WTC11 (cell line): Measurements from ENCODE around the gene FANCD2OS. TPM values are rescaled to one million over a fixed set of nuclear protein-coding genes. Genes with fewer than 3 reads are reported as not detected.

Experiments
- ATAC-seq: fragments of 200-7000 bp; cut with Tn5 transposase; 2 replicates; pipeline ENCODE4 v1.10.0; 2021; ENCODE audit warnings: mild to moderate bottlenecking, moderate library complexity
- CTCF ChIA-PET: fragments of 300-600 bp; sonication (Branson Sonifier 250); formaldehyde crosslinking; loops from one replicate; lab custom pipeline; 2021; ENCODE audit warnings: antibody characterized with exemption; lab: Charles Lee
- POLR2A ChIA-PET: fragments of 350-600 bp; sonication (Branson Sonifier 250); formaldehyde crosslinking; loops from one replicate; lab custom pipeline; 2021; ENCODE audit warnings: antibody characterized with exemption; lab: Charles Lee
- DNase-seq: peaks from one replicate; pipeline ENCODE4 v3.0.0; 2021; ENCODE audit warnings: low spot score
- H3K27ac Mint-ChIP-seq: 2 replicates; pipeline ENCODE4 v1.8.0; 2021; ENCODE audit warnings: mixed read lengths
- H3K27me3 Mint-ChIP-seq: 2 replicates; pipeline ENCODE4 v1.8.0; 2021; ENCODE audit warnings: low read depth, mild to moderate bottlenecking, moderate library complexity, mixed read lengths
- H3K36me3 Mint-ChIP-seq: 2 replicates; pipeline ENCODE4 v1.8.0; 2021; ENCODE audit warnings: mixed read lengths
- H3K4me1 Mint-ChIP-seq: 2 replicates; pipeline ENCODE4 v1.8.0; 2022; ENCODE audit warnings: mixed read lengths
- H3K4me3 Mint-ChIP-seq: 2 replicates; pipeline ENCODE4 v1.8.0; 2021; ENCODE audit warnings: mild to moderate bottlenecking, moderate library complexity, mixed read lengths
- H3K9me3 Mint-ChIP-seq: 2 replicates; pipeline ENCODE4 v1.8.0; 2021; ENCODE audit warnings: mixed read lengths
- AFF4 ChIP-seq: sonication (generic); formaldehyde crosslinking; IDR thresholded peaks from 2 replicates; pipeline ENCODE4 v1.8.1; 2023; ENCODE audit warnings: mild to moderate bottlenecking, missing genetic modification reagents, borderline replicate concordance
- ATF1 ChIP-seq: sonication (generic); formaldehyde crosslinking; IDR thresholded peaks from 2 replicates; pipeline ENCODE4 v1.8.1; 2023; ENCODE audit warnings: mild to moderate bottlenecking, moderate library complexity, missing genetic modification reagents
- ATF2 ChIP-seq: sonication (generic); formaldehyde crosslinking; IDR thresholded peaks from 2 replicates; pipeline ENCODE4 v1.8.1; 2022; ENCODE audit warnings: low read depth, missing genetic modification reagents, borderline replicate concordance
- ATF3 ChIP-seq: sonication (generic); formaldehyde crosslinking; conservative IDR thresholded peaks from 2 replicates; pipeline ENCODE4 v1.8.1; 2022; ENCODE audit warnings: mild to moderate bottlenecking, missing genetic modification reagents
- CREB1 ChIP-seq: sonication (generic); formaldehyde crosslinking; IDR thresholded peaks from 2 replicates; pipeline ENCODE4 v1.8.0; 2023; ENCODE audit warnings: mild to moderate bottlenecking, missing genetic modification reagents
- ERG ChIP-seq: fragments of 250-450 bp; sonication (Bioruptor Pico); IDR thresholded peaks from 2 replicates; pipeline ENCODE4 v1.8.0; 2021; ENCODE audit warnings: mild to moderate bottlenecking
- FOXK1 ChIP-seq: sonication (generic); formaldehyde crosslinking; IDR thresholded peaks from 2 replicates; pipeline ENCODE4 v1.8.0; 2022; ENCODE audit warnings: mild to moderate bottlenecking, moderate library complexity, missing genetic modification reagents
- HMGA2 ChIP-seq: fragments of 250-450 bp; sonication (Bioruptor Pico); IDR thresholded peaks from 2 replicates; pipeline ENCODE4 v1.4.0; 2021; ENCODE audit warnings: mild to moderate bottlenecking, moderate library complexity
- IRF1 ChIP-seq: sonication (generic); formaldehyde crosslinking; IDR thresholded peaks from 2 replicates; pipeline ENCODE4 v1.8.0; 2023; ENCODE audit warnings: missing genetic modification reagents
- JUN ChIP-seq: sonication (generic); formaldehyde crosslinking; IDR thresholded peaks from 2 replicates; pipeline ENCODE4 v1.8.0; 2023; ENCODE audit warnings: mild to moderate bottlenecking, missing genetic modification reagents
- NFATC4 ChIP-seq: fragments of 250-450 bp; sonication (Bioruptor Pico); IDR thresholded peaks from 2 replicates; pipeline ENCODE4 v1.9.0; 2021; ENCODE audit warnings: mild to moderate bottlenecking
- NFE2L1 ChIP-seq: sonication (generic); formaldehyde crosslinking; IDR thresholded peaks from 2 replicates; pipeline ENCODE4 v1.8.1; 2023; ENCODE audit warnings: missing genetic modification reagents
- NFYB ChIP-seq: sonication (generic); formaldehyde crosslinking; conservative IDR thresholded peaks from 2 replicates; pipeline ENCODE4 v1.8.0; 2022; ENCODE audit warnings: low read depth, missing genetic modification reagents
- NR2C2 ChIP-seq: sonication (generic); formaldehyde crosslinking; IDR thresholded peaks from 2 replicates; pipeline ENCODE4 v1.8.0; 2022; ENCODE audit warnings: mild to moderate bottlenecking, missing genetic modification reagents
- PRRX2 ChIP-seq: fragments of 250-450 bp; sonication (Bioruptor Pico); IDR thresholded peaks from 2 replicates; pipeline ENCODE4 v1.8.0; 2021; ENCODE audit warnings: mild to moderate bottlenecking
- ZNF219 ChIP-seq: sonication (generic); formaldehyde crosslinking; IDR thresholded peaks from 2 replicates; pipeline ENCODE4 v1.8.0; 2023; ENCODE audit warnings: missing genetic modification reagents, mild to moderate bottlenecking, borderline replicate concordance
- ZNF671 ChIP-seq: fragments of 250-450 bp; sonication (Bioruptor Pico); IDR thresholded peaks from 2 replicates; pipeline ENCODE4 v1.8.0; 2021; ENCODE audit warnings: mild to moderate bottlenecking
- total RNA-seq: library from RNA; stranded (reverse); gene quantifications from 3 replicates; pipeline ENCODE4 v1.2.3, GENCODE V29; 2021
- TF ChIP-seq, protein P1 (sequence below): fragments of 250-450 bp; sonication (Bioruptor Pico); conservative IDR thresholded peaks from 2 replicates; pipeline ENCODE4 v1.9.0; 2021; ENCODE audit warnings: mild to moderate bottlenecking
- TF ChIP-seq, protein P2 (sequence below): sonication (generic); formaldehyde crosslinking; IDR thresholded peaks from 2 replicates; pipeline ENCODE4 v1.8.1; 2023; ENCODE audit warnings: mild to moderate bottlenecking, missing genetic modification reagents
- TF ChIP-seq, protein P3 (sequence below): sonication (generic); formaldehyde crosslinking; IDR thresholded peaks from 2 replicates; pipeline ENCODE4 v1.8.0; 2022; ENCODE audit warnings: mild to moderate bottlenecking, missing genetic modification reagents

Gene FANCD2OS
- total RNA-seq, 1 experiment from 2014 or later, result not detected

- H3K4me3 Mint-ChIP-seq, result no peak overlapping the region
- TF ChIP-seq JUN (CRISPR knock-in tag), result no peak
- TF ChIP-seq NFYB, result no peak
- no peak for TF ChIP-seq ERG (CRISPR knock-in tag)
- no peak for TF ChIP-seq ATF3 (CRISPR knock-in tag)
- ChIA-PET CTCF (no interaction called here), POLR2A (no interaction called here)
- H3K27ac Mint-ChIP-seq, result no peak overlapping the region
- ATAC-seq (no peak), DNase-seq (no peak)
- H3K27me3 Mint-ChIP-seq, result no peaks in the 10 kb centered on the region
- H3K4me1 Mint-ChIP-seq, result peaks cover 11% of the 10 kb centered on the region
- H3K9me3 Mint-ChIP-seq, result no peaks in the 10 kb centered on the region
- H3K36me3 Mint-ChIP-seq, result peaks cover 18% of the 10 kb centered on the region
Observed at GRCh38 chr3:10119376-10119775, 11.3 kb upstream of the FANCD2OS start.

- H3K36me3 Mint-ChIP-seq, result peaks cover 13% of the 10 kb centered on the region
- POLR2A ChIA-PET, result no interaction called here
Observed at GRCh38 chr3:10116928-10117327, 8.9 kb upstream of the FANCD2OS start.

More at GRCh38 chr3:10116928-10117327, 8.9 kb upstream of the FANCD2OS start:
- no peaks in the 10 kb centered on the region for H3K9me3 Mint-ChIP-seq
- H3K4me1 Mint-ChIP-seq, result peaks cover 11% of the 10 kb centered on the region
- CTCF ChIA-PET, result no interaction called here
- H3K27ac Mint-ChIP-seq, result no peak overlapping the region
- H3K27me3 Mint-ChIP-seq, result no peaks in the 10 kb centered on the region
- TF ChIP-seq NFE2L1 (CRISPR knock-in tag) (no peak), ERG (CRISPR knock-in tag) (no peak), ATF2 (CRISPR knock-in tag) (no peak), NFATC4 (no peak), PRRX2 (no peak), HMGA2 (CRISPR knock-in tag) (no peak), FOXK1 (CRISPR knock-in tag) (no peak), AFF4 (CRISPR knock-in tag) (no peak), CREB1 (CRISPR knock-in tag) (no peak), ZNF219 (CRISPR knock-in tag) (no peak), NR2C2 (no peak), IRF1 (no peak), ATF1 (CRISPR knock-in tag) (no peak), NFYB (no peak), ZNF671 (CRISPR knock-in tag) (no peak)
- TF ChIP-seq, protein P1, sequence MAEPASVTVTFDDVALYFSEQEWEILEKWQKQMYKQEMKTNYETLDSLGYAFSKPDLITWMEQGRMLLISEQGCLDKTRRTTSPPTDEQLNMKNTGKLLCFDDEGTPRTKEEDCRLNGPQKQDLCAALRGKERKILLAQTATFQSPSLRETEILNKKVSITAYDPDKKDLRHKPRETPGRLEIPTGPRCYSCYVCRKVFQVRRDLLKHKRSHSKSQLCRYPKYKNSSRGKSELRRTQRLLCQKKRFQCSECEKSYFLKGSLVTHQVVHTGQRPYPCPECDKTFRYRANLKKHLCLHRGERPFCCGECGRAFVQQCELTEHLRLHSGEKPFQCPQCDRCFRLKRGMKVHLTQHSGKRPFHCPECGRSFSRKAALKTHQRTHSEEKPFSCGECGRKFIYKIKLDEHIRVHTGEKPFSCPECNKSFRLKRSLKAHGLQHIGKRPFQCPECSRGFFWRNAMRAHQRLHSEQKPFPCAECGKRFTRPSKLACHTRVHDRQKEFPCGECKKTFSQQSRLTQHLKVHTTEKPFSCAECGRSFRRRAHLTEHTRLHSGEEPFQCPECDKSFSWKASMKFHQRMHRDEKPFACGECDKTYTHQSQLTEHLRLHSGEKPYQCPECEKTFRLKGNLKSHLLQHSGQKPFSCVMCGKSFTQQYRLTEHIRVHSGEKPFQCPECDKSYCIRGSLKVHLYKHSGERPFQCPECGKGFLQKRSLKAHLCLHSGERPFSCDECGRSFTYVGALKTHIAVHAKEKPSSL (CRISPR knock-in tag), result no peak
- TF ChIP-seq, protein P2, sequence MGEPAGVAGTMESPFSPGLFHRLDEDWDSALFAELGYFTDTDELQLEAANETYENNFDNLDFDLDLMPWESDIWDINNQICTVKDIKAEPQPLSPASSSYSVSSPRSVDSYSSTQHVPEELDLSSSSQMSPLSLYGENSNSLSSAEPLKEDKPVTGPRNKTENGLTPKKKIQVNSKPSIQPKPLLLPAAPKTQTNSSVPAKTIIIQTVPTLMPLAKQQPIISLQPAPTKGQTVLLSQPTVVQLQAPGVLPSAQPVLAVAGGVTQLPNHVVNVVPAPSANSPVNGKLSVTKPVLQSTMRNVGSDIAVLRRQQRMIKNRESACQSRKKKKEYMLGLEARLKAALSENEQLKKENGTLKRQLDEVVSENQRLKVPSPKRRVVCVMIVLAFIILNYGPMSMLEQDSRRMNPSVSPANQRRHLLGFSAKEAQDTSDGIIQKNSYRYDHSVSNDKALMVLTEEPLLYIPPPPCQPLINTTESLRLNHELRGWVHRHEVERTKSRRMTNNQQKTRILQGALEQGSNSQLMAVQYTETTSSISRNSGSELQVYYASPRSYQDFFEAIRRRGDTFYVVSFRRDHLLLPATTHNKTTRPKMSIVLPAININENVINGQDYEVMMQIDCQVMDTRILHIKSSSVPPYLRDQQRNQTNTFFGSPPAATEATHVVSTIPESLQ (CRISPR knock-in tag), result no peak
- TF ChIP-seq, protein P3, sequence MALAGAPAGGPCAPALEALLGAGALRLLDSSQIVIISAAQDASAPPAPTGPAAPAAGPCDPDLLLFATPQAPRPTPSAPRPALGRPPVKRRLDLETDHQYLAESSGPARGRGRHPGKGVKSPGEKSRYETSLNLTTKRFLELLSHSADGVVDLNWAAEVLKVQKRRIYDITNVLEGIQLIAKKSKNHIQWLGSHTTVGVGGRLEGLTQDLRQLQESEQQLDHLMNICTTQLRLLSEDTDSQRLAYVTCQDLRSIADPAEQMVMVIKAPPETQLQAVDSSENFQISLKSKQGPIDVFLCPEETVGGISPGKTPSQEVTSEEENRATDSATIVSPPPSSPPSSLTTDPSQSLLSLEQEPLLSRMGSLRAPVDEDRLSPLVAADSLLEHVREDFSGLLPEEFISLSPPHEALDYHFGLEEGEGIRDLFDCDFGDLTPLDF (CRISPR knock-in tag), result no peak
- TF ChIP-seq, all 79 proteins: peak for 0
- DNase-seq (no peak), ATAC-seq (no peak)
- peak overlapping the region; percentile 99 for H3K4me3 Mint-ChIP-seq
